HG02798 (cell line): ENCODE results near the gene GYS1.

Experiments
- ATAC-seq: cut with Tn5 transposase; IDR thresholded peaks from one replicate; pipeline ENCODE4 v1.9.1; 2021; ENCODE audit warnings: mild to moderate bottlenecking; ENCODE audit not compliant: unreplicated experiment, poor library complexity

The GYS1 gene

GRCh38 chr19:48918801-48919247, 74.3 kb downstream of the GYS1 start:
- ATAC-seq: no peak
